MG63 (cell line): ENCODE measurements around the gene LDLRAD3. TPM values are rescaled to one million over a fixed set of nuclear protein-coding genes. Genes with fewer than 3 reads are reported as not detected.

Source experiments
- DNase-seq: peaks from one replicate; pipeline ENCODE4 v3.0.0-alpha.2; 2020
- H3K27me3 ChIP-seq: fragments of 250-450 bp; sonication (Bioruptor Pico); 2 replicates; pipeline ENCODE4 v1.5.1; 2020; ENCODE audit warnings: mild to moderate bottlenecking, moderate library complexity
- H3K36me3 ChIP-seq: fragments of 250-450 bp; sonication (Bioruptor Pico); 2 replicates; pipeline ENCODE4 v1.5.1; 2020; ENCODE audit warnings: mild to moderate bottlenecking, moderate library complexity
- H3K4me3 ChIP-seq: fragments of 250-450 bp; sonication (Bioruptor Pico); 2 replicates; pipeline ENCODE4 v1.5.1; 2020; ENCODE audit warnings: mild to moderate bottlenecking, moderate library complexity
- H3K9me3 ChIP-seq: fragments of 250-450 bp; sonication (Bioruptor Pico); 2 replicates; pipeline ENCODE4 v1.5.1; 2020; ENCODE audit warnings: mild to moderate bottlenecking, moderate library complexity
- total RNA-seq: library from RNA; depleted of rRNA; stranded (reverse); fragments of >200 nt; shearing (Covaris generic); gene quantifications from 2 replicates; pipeline ENCODE4 v1.2.3, GENCODE V29; 2014; ENCODE audit warnings: low replicate concordance

Gene LDLRAD3
- total RNA-seq, 1 experiment from 2014 or later, result 1.6 TPM

DNA sequence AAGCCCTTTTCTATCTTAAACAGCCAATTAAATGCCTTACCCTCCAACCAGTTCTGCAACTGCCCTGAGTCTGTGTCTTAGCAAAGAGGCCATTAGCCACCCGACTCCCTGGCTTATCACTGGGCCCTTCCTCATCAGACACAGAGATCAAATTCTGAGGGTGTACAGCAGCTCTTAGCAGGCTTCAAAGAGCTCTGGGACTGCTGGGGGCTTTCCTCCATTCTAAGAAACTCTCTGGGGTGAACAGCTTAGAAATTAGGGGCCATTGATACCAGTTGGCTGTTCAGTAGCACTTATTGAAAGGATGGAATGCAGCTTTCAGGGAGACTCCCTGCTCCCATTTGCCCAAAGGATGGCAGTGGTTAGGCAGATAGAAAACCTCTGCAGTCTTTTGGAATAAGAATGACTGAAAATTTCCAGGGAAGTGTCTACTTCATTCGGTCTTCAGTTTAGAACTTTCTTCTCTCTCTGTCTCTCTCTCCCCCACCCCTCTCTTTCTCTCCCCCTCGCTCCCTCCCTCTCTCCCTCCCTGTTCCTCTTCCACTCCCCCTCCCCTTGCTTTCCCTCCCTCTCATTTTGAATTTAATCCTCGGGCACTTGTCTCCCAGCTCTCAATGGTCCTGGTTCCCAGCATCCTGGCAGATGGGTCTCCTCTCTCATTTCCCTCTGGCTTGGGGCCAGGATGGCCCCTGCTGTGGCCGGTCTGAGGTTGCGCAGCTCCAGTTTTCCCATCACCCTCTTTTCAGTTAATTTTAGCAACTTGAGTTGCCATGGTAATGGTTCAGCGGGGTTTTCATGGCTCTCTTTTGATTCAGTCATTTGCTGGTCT, 268.9 kb downstream of the LDLRAD3 start:
- no peaks in the 10 kb centered on the region for H3K9me3 ChIP-seq
- no peaks in the 10 kb centered on the region for H3K27me3 ChIP-seq
- no peak overlapping the region for H3K4me3 ChIP-seq
- no peaks in the 10 kb centered on the region for H3K36me3 ChIP-seq
- DNase-seq, result no peak

DNA sequence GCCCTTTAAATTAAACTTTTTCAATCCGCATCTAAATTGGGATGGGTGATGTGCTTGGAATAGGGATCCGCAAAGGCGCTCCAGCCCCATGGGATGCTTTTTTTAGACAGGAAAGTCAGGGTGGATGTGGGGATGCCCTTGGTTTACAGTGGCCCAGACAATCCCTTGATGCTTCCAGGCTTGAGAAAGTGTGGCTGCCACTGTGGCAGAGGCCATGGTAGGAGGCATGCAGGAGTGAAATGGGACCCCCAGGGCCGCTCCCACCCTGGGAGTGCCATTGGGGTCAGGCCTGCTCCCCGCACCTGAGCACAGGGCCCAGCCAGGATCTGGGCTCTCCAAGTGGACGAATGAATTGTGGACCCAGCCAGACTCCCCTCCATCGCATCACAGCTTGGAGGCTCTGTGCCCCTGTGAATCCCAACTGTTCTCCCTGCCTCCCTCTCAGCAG, 269.6 kb downstream of the LDLRAD3 start:
- Histone ChIP-seq H3K4me3 (no peak overlapping the region), H3K27me3 (no peaks in the 10 kb centered on the region), H3K9me3 (no peaks in the 10 kb centered on the region), H3K36me3 (no peaks in the 10 kb centered on the region)
- no peak for DNase-seq

DNA sequence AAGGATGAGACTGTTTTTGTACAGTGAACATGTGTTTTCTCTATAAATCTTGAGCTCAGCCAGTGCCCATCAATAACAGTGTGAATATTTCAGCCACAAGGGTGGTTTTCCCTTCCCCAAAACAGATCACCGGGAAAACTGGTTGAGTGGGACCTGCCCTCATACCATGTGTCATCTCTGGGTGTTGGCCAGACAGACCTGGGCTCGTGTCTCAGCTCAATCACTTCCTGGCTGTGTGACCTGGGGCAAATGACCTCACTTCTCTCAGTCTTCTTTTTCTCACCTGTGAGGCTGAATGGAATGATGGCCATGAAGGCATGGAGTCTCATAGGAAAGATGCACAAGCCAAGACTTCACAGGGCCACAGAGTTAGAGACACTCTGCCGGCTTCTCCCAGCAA, 270.6 kb downstream of the LDLRAD3 start:
- no peak for DNase-seq
- H3K4me3 ChIP-seq, result no peak overlapping the region
- no peaks in the 10 kb centered on the region for H3K36me3 ChIP-seq
- peaks cover under 1% of the 10 kb centered on the region; the same call in 1 of the 2 replicates for H3K9me3 ChIP-seq
- H3K27me3 ChIP-seq, result no peaks in the 10 kb centered on the region

DNA sequence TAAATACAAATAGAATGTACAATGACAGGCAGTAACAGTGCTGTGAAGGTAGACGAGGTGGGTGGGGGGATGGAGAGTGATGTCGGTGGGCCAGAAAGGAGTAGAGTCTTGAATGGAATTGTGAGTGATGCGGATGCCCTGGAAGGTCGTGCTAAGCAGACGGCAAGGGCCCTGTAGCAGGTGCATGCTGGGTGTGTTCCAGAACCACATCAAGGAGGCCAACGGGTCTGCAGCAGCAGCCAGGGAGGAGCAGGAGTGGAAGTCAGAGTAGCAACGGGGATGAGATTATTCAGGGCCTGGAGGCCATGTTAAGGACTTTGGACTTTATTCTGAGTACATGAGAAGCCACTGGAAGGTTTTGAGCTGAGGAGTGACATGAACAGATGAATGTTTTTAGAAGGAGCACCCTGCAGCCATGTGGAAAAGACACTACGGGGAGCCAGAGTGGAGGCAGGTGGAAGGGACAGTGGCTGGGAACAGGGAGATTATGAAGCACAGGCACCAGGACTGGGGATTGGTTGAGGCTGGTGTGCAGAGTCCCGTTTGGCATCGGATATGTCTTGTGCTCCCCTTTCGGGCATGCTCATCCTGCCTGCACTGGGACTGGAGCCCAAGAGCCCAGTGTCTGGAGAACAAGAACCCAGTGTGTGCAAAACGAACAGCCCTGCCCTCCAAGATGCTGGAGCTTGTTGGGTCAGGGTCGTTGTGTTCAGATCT, 271.3 kb downstream of the LDLRAD3 start:
- no peak for DNase-seq
- H3K27me3 ChIP-seq, result no peaks in the 10 kb centered on the region
- H3K36me3 ChIP-seq, result no peaks in the 10 kb centered on the region
- H3K9me3 ChIP-seq, result peaks cover 5% of the 10 kb centered on the region; the same call in 1 of the 2 replicates
- no peak overlapping the region for H3K4me3 ChIP-seq

DNA sequence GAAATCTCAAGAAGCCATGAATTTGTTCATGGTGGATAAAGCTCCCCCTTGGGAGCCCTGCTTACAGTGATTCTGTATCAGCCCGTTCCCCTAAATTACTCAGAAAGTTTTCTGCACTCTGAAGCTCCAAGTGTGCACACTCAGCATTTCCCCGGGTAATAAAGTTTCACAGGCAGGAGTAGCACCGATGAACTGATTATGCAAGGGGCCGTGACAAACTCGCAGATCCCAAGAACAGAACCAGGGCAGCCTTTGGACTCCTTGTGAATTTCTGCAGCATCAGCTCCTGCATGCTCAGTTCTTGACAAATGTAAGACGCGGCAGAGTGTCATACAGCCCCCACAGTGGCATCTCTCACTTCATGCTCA, 271.8 kb downstream of the LDLRAD3 start:
- H3K27me3 ChIP-seq, result no peaks in the 10 kb centered on the region
- H3K36me3 ChIP-seq, result no peaks in the 10 kb centered on the region
- peaks cover 5% of the 10 kb centered on the region; the same call in 1 of the 2 replicates for H3K9me3 ChIP-seq
- H3K4me3 ChIP-seq, result no peak overlapping the region
- no peak for DNase-seq

DNA sequence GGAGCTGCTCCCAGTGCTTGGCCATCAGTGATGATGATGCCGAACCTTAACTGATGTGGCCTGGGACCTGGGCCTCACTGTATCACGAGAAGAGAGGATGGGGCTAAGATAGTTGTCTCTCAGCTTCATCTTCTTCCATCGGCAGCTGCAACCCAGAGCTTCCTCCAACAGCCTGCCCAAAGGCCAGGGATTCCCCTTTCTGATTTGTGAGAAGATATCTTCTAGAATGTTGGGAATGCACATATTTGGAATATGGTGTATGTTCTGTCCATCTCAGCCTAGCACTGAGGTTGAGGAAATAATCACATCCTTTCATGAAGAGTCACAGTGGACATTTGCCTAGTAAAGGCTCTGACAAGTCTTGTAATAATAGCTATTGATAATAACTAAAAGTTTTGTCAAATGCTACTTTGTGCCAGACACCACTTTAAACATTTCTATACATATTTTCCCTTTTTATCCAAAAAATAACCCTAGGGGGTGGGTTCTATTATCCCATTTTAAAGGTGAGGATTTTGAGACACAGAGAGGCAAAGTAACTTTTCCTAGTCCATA, 272.3 kb downstream of the LDLRAD3 start:
- H3K9me3 ChIP-seq, result peaks cover 5% of the 10 kb centered on the region; the same call in 1 of the 2 replicates
- H3K27me3 ChIP-seq, result no peaks in the 10 kb centered on the region
- H3K4me3 ChIP-seq, result no peak overlapping the region
- no peak for DNase-seq
- no peaks in the 10 kb centered on the region for H3K36me3 ChIP-seq

DNA sequence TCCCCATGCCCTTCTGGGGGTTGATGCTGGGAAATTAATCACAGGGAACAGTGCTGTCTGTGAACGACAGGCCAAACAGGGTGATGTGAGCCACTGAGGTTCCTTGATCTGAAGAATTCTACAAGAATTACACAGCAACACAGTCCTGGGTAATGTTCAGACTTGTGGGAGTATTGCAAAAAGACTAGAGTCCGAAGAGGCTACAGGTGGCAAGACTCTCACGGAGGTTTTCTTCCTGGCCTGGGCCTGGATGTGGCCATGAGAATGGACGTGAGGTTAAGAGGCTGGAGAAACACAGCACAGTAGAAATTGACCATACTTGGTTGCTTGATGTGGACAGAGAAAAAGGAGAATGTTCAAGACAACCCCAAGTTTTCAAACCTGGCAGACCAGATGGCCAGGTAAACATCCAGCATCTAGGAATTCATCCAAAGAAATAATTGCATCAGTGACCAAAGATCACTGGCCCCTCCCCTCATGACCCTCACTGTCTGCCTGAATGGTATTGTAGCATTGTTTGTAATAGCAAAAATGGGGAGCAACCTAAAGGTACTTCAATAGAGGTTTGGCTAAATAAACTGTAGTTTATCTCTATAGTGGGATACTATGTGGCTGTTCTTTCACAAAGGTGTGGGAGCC, 274.5 kb downstream of the LDLRAD3 start:
- Histone ChIP-seq H3K36me3 (no peaks in the 10 kb centered on the region), H3K4me3 (no peak overlapping the region), H3K27me3 (no peaks in the 10 kb centered on the region), H3K9me3 (peaks cover 5% of the 10 kb centered on the region; the same call in 1 of the 2 replicates)
- no peak for DNase-seq

DNA sequence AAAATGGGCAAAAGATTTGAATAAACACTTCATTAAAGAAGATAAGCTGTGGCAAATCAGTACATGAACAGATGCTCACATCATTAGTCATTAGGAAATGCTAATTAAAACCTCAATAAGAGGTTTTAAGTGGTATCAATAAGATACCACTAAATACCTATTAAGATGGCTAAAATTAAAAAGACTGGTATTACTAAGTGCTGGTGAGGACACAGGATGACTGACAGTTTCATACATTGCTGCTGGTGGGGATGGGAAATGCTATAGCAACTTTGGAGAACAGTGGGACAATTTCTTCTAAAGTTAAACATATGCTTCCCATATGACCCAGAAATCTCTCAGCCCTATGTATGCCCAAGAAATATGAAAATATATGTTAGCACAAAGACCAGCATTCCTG, 276.1 kb downstream of the LDLRAD3 start:
- no peaks in the 10 kb centered on the region for H3K36me3 ChIP-seq
- H3K27me3 ChIP-seq, result no peaks in the 10 kb centered on the region
- DNase-seq, result no peak
- no peak overlapping the region for H3K4me3 ChIP-seq
- peaks cover 5% of the 10 kb centered on the region; the same call in 1 of the 2 replicates for H3K9me3 ChIP-seq

DNA sequence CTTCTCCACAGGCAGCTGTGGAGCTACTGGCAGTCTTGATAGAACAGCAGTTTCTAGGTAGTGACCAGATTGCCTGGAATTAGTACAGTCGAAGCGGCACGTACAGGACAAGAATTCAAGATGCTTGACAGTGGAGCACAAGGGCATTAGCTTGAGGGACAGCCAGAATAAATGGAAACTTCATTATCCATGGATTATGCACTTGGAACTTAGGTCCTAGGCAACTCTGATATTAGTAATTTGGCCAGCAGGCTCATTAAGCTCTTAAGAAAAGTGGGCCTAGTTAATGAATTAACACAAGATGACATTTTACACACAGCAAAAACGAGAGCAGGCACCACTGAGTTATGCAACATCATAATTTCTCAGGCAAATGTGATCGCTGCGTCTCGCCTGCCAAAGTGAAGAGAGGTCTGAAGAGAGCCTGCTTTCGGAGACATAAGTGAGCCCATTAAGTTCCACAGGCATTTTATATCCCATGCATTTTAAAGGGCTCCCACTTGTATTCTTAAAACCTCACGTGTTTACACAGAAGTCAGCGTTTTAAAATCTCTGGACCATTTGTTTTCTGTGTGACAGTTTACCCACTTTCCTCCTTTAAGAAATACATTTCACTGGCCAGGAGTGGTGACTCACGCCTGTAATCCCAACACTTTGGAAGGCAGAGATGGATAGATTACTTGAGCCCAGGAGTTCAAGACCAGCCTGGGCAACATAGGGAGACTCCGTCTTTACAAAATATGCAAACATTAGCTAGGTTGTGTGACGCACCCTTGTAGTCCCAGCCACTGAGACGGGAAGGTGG, 279.2 kb downstream of the LDLRAD3 start:
- DNase-seq, result no peak
- no peak overlapping the region for H3K4me3 ChIP-seq
- H3K9me3 ChIP-seq, result peaks cover 5% of the 10 kb centered on the region; the same call in 1 of the 2 replicates
- H3K36me3 ChIP-seq, result no peaks in the 10 kb centered on the region
- no peaks in the 10 kb centered on the region; the same call in 1 of the 2 replicates for H3K27me3 ChIP-seq

DNA sequence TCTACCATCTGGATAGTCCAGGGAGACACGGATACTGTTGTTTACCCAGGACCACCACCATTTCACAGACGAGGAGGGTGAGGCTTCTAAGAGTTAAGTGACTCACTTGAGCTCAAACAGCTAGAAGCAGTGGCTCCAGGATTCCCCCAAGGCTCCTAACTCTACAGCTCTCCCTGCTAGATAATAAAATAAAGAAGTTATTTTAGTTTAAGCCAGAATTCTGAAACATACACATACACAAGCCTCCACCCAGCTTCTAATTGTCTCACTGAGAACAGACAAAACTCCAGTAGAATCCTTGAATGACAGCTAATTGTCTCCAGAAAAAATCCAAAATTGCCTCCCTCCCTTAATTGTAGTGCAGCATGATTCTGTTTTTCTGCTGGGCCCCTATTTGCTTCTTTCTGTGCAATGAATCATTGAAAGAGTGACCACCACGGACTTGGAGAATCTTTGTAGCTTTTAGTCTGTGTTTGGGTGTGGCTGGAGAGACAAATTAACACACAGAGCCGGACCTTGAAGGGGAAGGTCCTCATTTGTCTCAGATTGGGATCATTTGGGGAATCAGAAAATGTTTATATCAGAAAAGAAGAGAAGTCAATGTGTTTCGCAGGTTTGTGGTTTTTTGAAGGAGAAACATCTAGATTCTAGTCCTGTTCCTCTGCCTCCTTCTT, 280.5 kb downstream of the LDLRAD3 start:
- no peaks in the 10 kb centered on the region; the same call in 1 of the 2 replicates for H3K27me3 ChIP-seq
- H3K4me3 ChIP-seq, result no peak overlapping the region
- H3K9me3 ChIP-seq, result peaks cover 5% of the 10 kb centered on the region; the same call in 1 of the 2 replicates
- no peaks in the 10 kb centered on the region for H3K36me3 ChIP-seq
- DNase-seq, result no peak

DNA sequence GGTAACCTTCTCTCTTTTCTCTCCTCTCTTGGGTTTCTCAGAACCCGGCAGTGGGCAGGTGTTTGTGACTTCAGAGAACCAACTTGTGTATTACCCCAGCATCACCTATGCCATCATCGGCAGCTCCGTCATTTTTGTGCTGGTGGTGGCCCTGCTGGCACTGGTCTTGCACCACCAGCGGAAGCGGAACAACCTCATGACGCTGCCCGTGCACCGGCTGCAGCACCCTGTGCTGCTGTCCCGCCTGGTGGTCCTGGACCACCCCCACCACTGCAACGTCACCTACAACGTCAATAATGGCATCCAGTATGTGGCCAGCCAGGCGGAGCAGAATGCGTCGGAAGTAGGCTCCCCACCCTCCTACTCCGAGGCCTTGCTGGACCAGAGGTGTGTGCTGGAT, 283.2 kb downstream of the LDLRAD3 start:
- H3K9me3 ChIP-seq, result no peaks in the 10 kb centered on the region
- no peak for DNase-seq
- H3K4me3 ChIP-seq, result no peak overlapping the region
- no peaks in the 10 kb centered on the region; the same call in 1 of the 2 replicates for H3K27me3 ChIP-seq
- H3K36me3 ChIP-seq, result no peaks in the 10 kb centered on the region

DNA sequence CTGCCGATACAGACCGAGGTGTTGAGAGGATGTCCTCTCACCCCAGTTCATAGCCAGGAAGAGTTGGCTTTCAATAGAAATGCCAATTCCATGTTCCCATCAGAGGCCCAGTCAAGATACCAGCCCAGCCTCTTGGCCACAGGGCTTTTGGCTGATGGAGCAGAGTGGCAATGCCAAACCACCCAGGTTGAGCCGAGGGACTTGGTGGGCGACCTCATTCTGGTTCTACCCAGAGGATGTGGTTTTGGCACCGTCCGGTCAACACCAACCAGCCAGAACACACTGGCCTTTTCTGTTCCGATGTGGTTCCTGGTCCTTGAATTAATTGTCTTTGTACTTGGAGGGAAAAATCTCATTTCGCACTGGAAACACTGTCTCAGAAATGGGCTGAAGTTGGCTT, 284.8 kb downstream of the LDLRAD3 start:
- H3K9me3 ChIP-seq, result no peaks in the 10 kb centered on the region
- H3K36me3 ChIP-seq, result no peaks in the 10 kb centered on the region
- H3K27me3 ChIP-seq, result no peaks in the 10 kb centered on the region; the same call in 1 of the 2 replicates
- peak; percentile 80 for DNase-seq
- H3K4me3 ChIP-seq, result no peak overlapping the region

DNA sequence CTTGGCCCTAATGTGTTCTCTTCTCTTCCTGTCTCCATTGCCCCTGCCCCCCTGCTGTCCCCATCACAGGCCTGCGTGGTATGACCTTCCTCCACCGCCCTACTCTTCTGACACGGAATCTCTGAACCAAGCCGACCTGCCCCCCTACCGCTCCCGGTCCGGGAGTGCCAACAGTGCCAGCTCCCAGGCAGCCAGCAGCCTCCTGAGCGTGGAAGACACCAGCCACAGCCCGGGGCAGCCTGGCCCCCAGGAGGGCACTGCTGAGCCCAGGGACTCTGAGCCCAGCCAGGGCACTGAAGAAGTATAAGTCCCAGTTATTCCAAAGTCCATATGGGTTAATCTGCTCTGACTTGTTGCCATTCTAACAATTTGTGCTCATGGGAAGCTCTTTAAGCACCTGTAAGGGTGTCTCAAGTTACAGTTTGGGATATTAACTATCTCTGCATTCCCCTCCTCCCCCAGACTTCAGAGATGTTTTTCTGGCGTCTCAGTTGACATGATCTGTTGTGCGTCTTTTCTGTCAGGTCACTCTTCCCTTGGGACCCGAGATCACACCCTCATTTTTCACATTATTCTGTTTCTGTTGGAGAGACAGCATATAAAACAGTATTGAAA, 285.3 kb downstream of the LDLRAD3 start:
- no peak for DNase-seq
- H3K27me3 ChIP-seq, result no peaks in the 10 kb centered on the region; the same call in 1 of the 2 replicates
- H3K36me3 ChIP-seq, result no peaks in the 10 kb centered on the region
- no peaks in the 10 kb centered on the region for H3K9me3 ChIP-seq
- no peak overlapping the region for H3K4me3 ChIP-seq

DNA sequence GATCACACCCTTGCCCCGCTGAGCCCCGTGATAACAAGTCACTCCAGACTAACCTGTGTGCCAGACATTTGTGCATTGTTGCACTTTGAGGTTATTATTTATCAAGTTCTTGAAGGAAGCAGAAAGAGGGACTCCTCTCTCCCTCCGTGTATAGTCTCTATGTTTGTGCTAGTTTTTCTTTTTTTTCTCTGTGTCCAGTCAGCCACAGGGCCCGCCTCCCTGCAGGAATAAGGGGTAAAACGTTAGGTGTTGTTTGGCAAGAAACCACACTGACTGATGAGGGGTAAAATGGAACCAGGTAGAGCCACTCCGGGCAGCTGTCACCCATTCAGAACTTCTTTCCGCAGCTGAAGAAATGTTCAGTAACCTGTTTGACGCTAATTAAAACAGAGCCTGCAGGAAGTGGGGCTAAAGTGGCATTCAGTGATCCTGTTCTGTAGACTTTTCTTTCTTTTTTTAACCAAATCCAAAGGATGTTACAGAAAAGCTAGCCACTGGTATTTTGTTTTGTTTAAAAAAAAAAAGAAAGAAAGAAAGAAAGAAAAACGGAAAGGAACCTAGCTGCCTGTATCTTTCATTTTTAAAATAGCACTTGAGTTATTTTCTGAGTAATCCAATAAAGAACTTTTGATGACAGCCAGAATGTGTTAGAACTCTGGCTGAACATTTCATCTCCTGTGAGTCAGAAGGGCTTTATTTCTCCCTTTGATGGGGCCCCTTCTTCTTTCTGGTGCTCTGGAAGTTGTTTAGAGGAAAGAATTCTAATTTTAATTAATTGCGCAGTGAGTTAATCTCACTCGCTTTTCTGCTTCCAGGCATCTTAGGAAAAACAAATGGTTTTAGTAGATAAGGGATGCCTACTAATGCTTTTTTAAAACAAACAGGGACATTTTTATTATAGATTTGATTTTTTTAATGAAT, 287.2 kb downstream of the LDLRAD3 start:
- Histone ChIP-seq H3K27me3 (no peaks in the 10 kb centered on the region; the same call in 1 of the 2 replicates), H3K4me3 (no peak overlapping the region), H3K36me3 (no peaks in the 10 kb centered on the region), H3K9me3 (no peaks in the 10 kb centered on the region)
- no peak for DNase-seq
